Ascending aorta (tissue), 2 donors: Measurements from ENCODE around the gene CPN2. TPM values are rescaled to one million over a fixed set of nuclear protein-coding genes. Genes with fewer than 3 reads are reported as not detected.
A peak's percentile ranks its signal among the peaks of the same experiment; 100 is the strongest.

Source experiments
- DNase-seq, 2 donors: peaks; one replicate each; pipeline ENCODE4 v3.0.0-alpha.2; 2019; ENCODE audit warnings: low spot score in 2 of 2
- H3K27ac ChIP-seq, 2 donors: fragments of 200-600 bp; sonication (generic); one replicate each; pipeline ENCODE4 v1.5.1; 2016 to 2017; ENCODE audit warnings: mild to moderate bottlenecking in 1 of 2
- H3K27me3 ChIP-seq: fragments of 200-600 bp; sonication (generic); one replicate; pipeline ENCODE4 v1.5.1; 2017
- H3K36me3 ChIP-seq, 2 donors: fragments of 200-600 bp; sonication (generic); one replicate each; pipeline ENCODE4 v1.5.1; 2016
- H3K4me1 ChIP-seq, 2 donors: fragments of 200-600 bp; sonication (generic); one replicate each; pipeline ENCODE4 v1.5.1; 2016 to 2017; ENCODE audit warnings: mild to moderate bottlenecking in 1 of 2
- H3K4me3 ChIP-seq, 2 donors: fragments of 200-600 bp; sonication (generic); one replicate each; pipeline ENCODE4 v1.5.1; 2016 to 2017; ENCODE audit warnings: mild to moderate bottlenecking in 1 of 2
- H3K9me3 ChIP-seq, 2 donors: fragments of 200-600 bp; sonication (generic); one replicate each; pipeline ENCODE4 v1.5.1; 2016
- intact Hi-C: fragments of 100-400 bp; cut with DNase I; formaldehyde crosslinking; loops from one replicate; pipeline ENCODE4 v1.15.1; 2023
- total RNA-seq: library from RNA; depleted of rRNA; stranded (reverse); fragments of >200 nt; gene quantifications from one replicate; pipeline ENCODE4 v1.1.0, GENCODE V29; 2016
- TF ChIP-seq, protein P1 (sequence below), 3 experiments: fragments of 200-600 bp in 2 of 3; fragments of 450-650 bp in 1 of 3; sonication (generic) in 2 of 3; IDR thresholded peaks; one replicate each; pipeline ENCODE4 v1.5.1; 2016 to 2019; ENCODE audit warnings: antibody characterized with exemption in 3 of 3, mild to moderate bottlenecking in 1 of 3, moderate library complexity in 1 of 3

Gene CPN2
- total RNA-seq, 1 donor from 2014 or later, result not detected

DNA sequence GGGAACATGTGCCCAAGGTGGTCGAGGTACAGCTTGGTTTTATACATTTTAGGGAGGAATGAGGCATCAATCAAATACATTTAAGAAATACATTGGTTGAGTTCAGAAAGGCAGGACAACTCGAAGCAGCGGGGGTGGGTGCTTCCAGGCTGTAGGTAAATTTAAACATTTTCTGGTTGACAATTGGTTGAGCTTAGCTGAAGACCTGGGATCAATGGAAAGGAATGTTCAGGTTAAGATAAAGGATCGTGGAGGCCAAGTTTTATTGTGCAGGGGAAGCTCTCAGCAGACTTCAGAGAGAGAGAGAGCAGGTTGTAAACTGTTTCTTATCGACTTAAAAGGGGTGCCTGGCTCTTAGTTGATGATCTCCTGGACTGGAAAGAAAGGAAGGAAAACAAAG lies 11.3 kb downstream of the CPN2 start:
- intact Hi-C loops, result loop anchor here (10.0 kb wide), 1 partner anchor 255 kb away; no protein-coding TSS in a partner anchor
- TF ChIP-seq, protein P1, sequence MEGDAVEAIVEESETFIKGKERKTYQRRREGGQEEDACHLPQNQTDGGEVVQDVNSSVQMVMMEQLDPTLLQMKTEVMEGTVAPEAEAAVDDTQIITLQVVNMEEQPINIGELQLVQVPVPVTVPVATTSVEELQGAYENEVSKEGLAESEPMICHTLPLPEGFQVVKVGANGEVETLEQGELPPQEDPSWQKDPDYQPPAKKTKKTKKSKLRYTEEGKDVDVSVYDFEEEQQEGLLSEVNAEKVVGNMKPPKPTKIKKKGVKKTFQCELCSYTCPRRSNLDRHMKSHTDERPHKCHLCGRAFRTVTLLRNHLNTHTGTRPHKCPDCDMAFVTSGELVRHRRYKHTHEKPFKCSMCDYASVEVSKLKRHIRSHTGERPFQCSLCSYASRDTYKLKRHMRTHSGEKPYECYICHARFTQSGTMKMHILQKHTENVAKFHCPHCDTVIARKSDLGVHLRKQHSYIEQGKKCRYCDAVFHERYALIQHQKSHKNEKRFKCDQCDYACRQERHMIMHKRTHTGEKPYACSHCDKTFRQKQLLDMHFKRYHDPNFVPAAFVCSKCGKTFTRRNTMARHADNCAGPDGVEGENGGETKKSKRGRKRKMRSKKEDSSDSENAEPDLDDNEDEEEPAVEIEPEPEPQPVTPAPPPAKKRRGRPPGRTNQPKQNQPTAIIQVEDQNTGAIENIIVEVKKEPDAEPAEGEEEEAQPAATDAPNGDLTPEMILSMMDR (IDR thresholded peaks at IDR 0.05), result no peak
- Histone ChIP-seq H3K4me3 (no peak overlapping the region), H3K27ac (no peak overlapping the region), H3K4me1 (no peaks in the 10 kb centered on the region), H3K9me3 (no peaks in the 10 kb centered on the region), H3K36me3 (no peaks in the 10 kb centered on the region), H3K27me3 (no peaks in the 10 kb centered on the region)
- DNase-seq, result no peak

DNA sequence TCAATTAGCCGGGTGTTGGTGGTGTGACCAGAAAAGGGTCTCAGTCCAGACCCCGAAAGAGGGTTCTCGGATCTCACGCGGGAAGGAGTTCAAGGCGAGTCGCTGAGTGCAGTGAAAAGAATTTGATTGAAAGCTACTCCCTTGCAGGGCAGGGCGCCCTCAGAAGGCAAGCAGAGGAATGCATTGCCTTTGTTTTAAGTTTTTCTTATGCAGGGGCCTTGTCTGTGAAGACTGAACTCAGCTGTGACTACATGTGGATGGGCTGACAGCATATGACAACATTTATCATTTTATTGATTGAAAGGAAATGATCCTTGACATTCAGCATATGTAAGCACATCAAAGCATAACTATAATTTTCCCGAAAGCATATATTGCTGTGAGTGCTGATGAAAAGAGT lies 11.8 kb downstream of the CPN2 start:
- DNase-seq, result no peak
- intact Hi-C loops, result loop anchor here (10.0 kb wide), 1 partner anchor 255 kb away; no protein-coding TSS in a partner anchor
- TF ChIP-seq, protein P1 (IDR thresholded peaks at IDR 0.05), result no peak
- Histone ChIP-seq H3K4me1 (no peaks in the 10 kb centered on the region), H3K4me3 (no peak overlapping the region), H3K36me3 (no peaks in the 10 kb centered on the region), H3K9me3 (no peaks in the 10 kb centered on the region), H3K27me3 (no peaks in the 10 kb centered on the region), H3K27ac (no peak overlapping the region)

- TF ChIP-seq, protein P1 (IDR thresholded peaks at IDR 0.05), result no peak
- no peak overlapping the region for H3K27ac ChIP-seq
- H3K36me3 ChIP-seq, result no peaks in the 10 kb centered on the region
- no peak overlapping the region for H3K4me3 ChIP-seq
- intact Hi-C loops, result loop anchor here (10.0 kb wide), 1 partner anchor 257 kb away; no protein-coding TSS in a partner anchor
- DNase-seq, result no peak
- no peaks in the 10 kb centered on the region for H3K27me3 ChIP-seq
- H3K9me3 ChIP-seq, result no peaks in the 10 kb centered on the region
- H3K4me1 ChIP-seq, result peaks cover 0 to 4% of the 10 kb centered on the region in 2 donors
Observed at GRCh38 chr3:194337965-194338753, 13.0 kb downstream of the CPN2 start.

GRCh38 chr3:194336601-194337355 lies 14.3 kb downstream of the CPN2 start:
- H3K9me3 ChIP-seq, result no peaks in the 10 kb centered on the region
- TF ChIP-seq, protein P1 (IDR thresholded peaks at IDR 0.05), result no peak
- H3K27ac ChIP-seq, result no peak overlapping the region
- H3K4me1 ChIP-seq, result peaks cover 0 to 5% of the 10 kb centered on the region in 2 donors
- DNase-seq, result no peak
- intact Hi-C loops, result loop anchor here (10.0 kb wide), 1 partner anchor 258 kb away; no protein-coding TSS in a partner anchor
- H3K4me3 ChIP-seq, result no peak overlapping the region
- H3K27me3 ChIP-seq, result no peaks in the 10 kb centered on the region
- no peaks in the 10 kb centered on the region for H3K36me3 ChIP-seq

GRCh38 chr3:194333981-194334320 lies 17.2 kb downstream of the CPN2 start:
- no peak for DNase-seq
- H3K4me3 ChIP-seq, result peak overlapping the region in 1 of 2 donors; percentile 66

More at GRCh38 chr3:194333981-194334320, 17.2 kb downstream of the CPN2 start:
- Histone ChIP-seq H3K36me3 (no peaks in the 10 kb centered on the region), H3K27ac (no peak overlapping the region), H3K4me1 (peaks cover 0 to 5% of the 10 kb centered on the region in 2 donors), H3K9me3 (no peaks in the 10 kb centered on the region), H3K27me3 (no peaks in the 10 kb centered on the region)
- TF ChIP-seq, protein P1 (IDR thresholded peaks at IDR 0.05), result no peak
- intact Hi-C loops, result loop anchor here (1.0 to 10.0 kb wide), 3 partner anchors 10 to 261 kb away; no protein-coding TSS in a partner anchor
